GM18499 (cell line): Measurements from ENCODE around the gene SUGCT.
"Not testable (repeated sequence)": the region's sequence is repeated elsewhere in the genome, so short reads cannot be mapped to it uniquely, and the experiment has no call there.

ENCODE experiments used
- ATAC-seq: cut with Tn5 transposase; IDR thresholded peaks from one replicate; pipeline ENCODE4 v1.9.1; 2021; ENCODE audit warnings: moderate number of reproducible peaks; ENCODE audit not compliant: insufficient read depth, unreplicated experiment

The SUGCT gene

GRCh38 chr7:40641701-40642100, 506.9 kb downstream of the SUGCT start:
- ATAC-seq, result no peak

- no peak for ATAC-seq
These were observed 508.9 kb downstream of the SUGCT start for GRCh38 chr7:40643664-40644063.

- ATAC-seq, result no peak
These were observed 509.8 kb downstream of the SUGCT start for GRCh38 chr7:40644454-40645188.

GRCh38 chr7:40645197-40645596, 510.4 kb downstream of the SUGCT start:
- ATAC-seq, result no peak

GRCh38 chr7:40646717-40647116, 511.9 kb downstream of the SUGCT start:
- ATAC-seq, result no peak

- ATAC-seq, result no peak
These were observed 512.9 kb downstream of the SUGCT start for GRCh38 chr7:40647719-40648118.

- ATAC-seq, result no peak
These were observed 514.4 kb downstream of the SUGCT start for GRCh38 chr7:40649247-40649646.

GRCh38 chr7:40650903-40651302, 516.1 kb downstream of the SUGCT start:
- ATAC-seq, result not testable (repeated sequence)

- no peak for ATAC-seq
These were observed 519.4 kb downstream of the SUGCT start for GRCh38 chr7:40654171-40654570.

- no peak for ATAC-seq
These were observed 520.6 kb downstream of the SUGCT start for GRCh38 chr7:40655426-40655825.

GRCh38 chr7:40656349-40656748, 521.5 kb downstream of the SUGCT start:
- ATAC-seq, result no peak

- no peak for ATAC-seq
These were observed 523.9 kb downstream of the SUGCT start for GRCh38 chr7:40658729-40659128.

- ATAC-seq, result no peak
These were observed 524.4 kb downstream of the SUGCT start for GRCh38 chr7:40659231-40659630.

GRCh38 chr7:40673285-40673684, 538.5 kb downstream of the SUGCT start:
- no peak for ATAC-seq

- no peak for ATAC-seq
These were observed 539.5 kb downstream of the SUGCT start for GRCh38 chr7:40674316-40674715.

GRCh38 chr7:40675741-40676140, 540.9 kb downstream of the SUGCT start:
- no peak for ATAC-seq

- no peak for ATAC-seq
These were observed 541.4 kb downstream of the SUGCT start for GRCh38 chr7:40676221-40676620.

- peak; percentile 86 for ATAC-seq
These were observed 545.9 kb downstream of the SUGCT start for GRCh38 chr7:40680657-40681056.

GRCh38 chr7:40682696-40683095, 547.9 kb downstream of the SUGCT start:
- ATAC-seq, result no peak

- ATAC-seq, result no peak
These were observed 559.4 kb downstream of the SUGCT start for GRCh38 chr7:40694026-40694809.

GRCh38 chr7:40694991-40695390, 560.2 kb downstream of the SUGCT start:
- ATAC-seq, result no peak

- no peak for ATAC-seq
These were observed 562.8 kb downstream of the SUGCT start for GRCh38 chr7:40697653-40698052.
